Smooth muscle cell (in vitro differentiated cells): Measurements from ENCODE around the gene CACNA1B. TPM values are rescaled to one million over a fixed set of nuclear protein-coding genes. Genes with fewer than 3 reads are reported as not detected.

Experiments
- DNase-seq: peaks from one replicate; lab custom pipeline; 2025; ENCODE audit not compliant: unreplicated experiment; lab: John Stamatoyannopoulos, UW
- H2AFZ ChIP-seq: fragments of 200-600 bp; sonication (generic); 2 replicates; pipeline ENCODE4 v1.6.0; 2016; ENCODE audit warnings: antibody characterized with exemption, low read depth, mild to moderate bottlenecking
- H3F3A ChIP-seq: fragments of 200-600 bp; sonication (generic); 2 replicates; pipeline ENCODE4 v1.6.0; 2017; ENCODE audit warnings: antibody characterized with exemption, low read depth
- H3K27ac ChIP-seq: fragments of 200-600 bp; sonication (generic); 2 replicates; pipeline ENCODE4 v1.5.1; 2016; ENCODE audit warnings: low read depth, mild to moderate bottlenecking
- H3K27me3 ChIP-seq: fragments of 200-600 bp; sonication (generic); 2 replicates; pipeline ENCODE4 v1.6.1; 2016; ENCODE audit warnings: low read depth, mild to moderate bottlenecking
- H3K36me3 ChIP-seq: fragments of 200-600 bp; sonication (generic); 2 replicates; pipeline ENCODE4 v1.5.1; 2016; ENCODE audit warnings: low read depth
- H3K4me1 ChIP-seq: fragments of 200-600 bp; sonication (generic); 2 replicates; pipeline ENCODE4 v1.5.1; 2016; ENCODE audit warnings: low read depth
- H3K4me2 ChIP-seq: fragments of 200-600 bp; sonication (generic); 2 replicates; pipeline ENCODE4 v1.6.0; 2016; ENCODE audit warnings: mild to moderate bottlenecking
- H3K4me3 ChIP-seq: fragments of 200-600 bp; sonication (generic); 2 replicates; pipeline ENCODE4 v1.5.1; 2016; ENCODE audit warnings: mild to moderate bottlenecking
- H3K79me2 ChIP-seq: fragments of 200-600 bp; sonication (generic); 2 replicates; pipeline ENCODE4 v1.6.0; 2016; ENCODE audit warnings: low read depth, mild to moderate bottlenecking
- H3K9ac ChIP-seq: fragments of 200-600 bp; sonication (generic); 2 replicates; pipeline ENCODE4 v1.6.0; 2016; ENCODE audit warnings: low read depth
- H3K9me3 ChIP-seq: fragments of 200-600 bp; sonication (generic); replicated peaks from 2 replicates; pipeline ENCODE4 v1.5.1; 2016; ENCODE audit warnings: low read depth
- H4K20me1 ChIP-seq: fragments of 200-600 bp; sonication (generic); 2 replicates; pipeline ENCODE4 v1.6.0; 2016; ENCODE audit warnings: low read depth
- CTCF ChIP-seq: fragments of 200-600 bp; sonication (generic); IDR thresholded peaks from 2 replicates; pipeline ENCODE4 v1.5.1; 2017; ENCODE audit warnings: borderline replicate concordance, mild to moderate bottlenecking, antibody characterized with exemption; ENCODE audit not compliant: insufficient read depth, poor library complexity, severe bottlenecking
- WGBS: methylation state at CpG from one replicate; pipeline ENCODE4 v1.1.7; 2016; ENCODE audit warnings: low lambda C conversion rate; 5-methylcytosine and 5-hydroxymethylcytosine counted together
- polyA plus RNA-seq: library from polyadenylated mRNA; unstranded; fragments of >200 nt; fragmentation: Nextera tagmentation; extraction: Ambion mirVana; gene quantifications from 2 replicates; pipeline ENCODE4 v1.2.1, GENCODE V29; 2016
- total RNA-seq: library from RNA; depleted of rRNA; stranded (reverse); fragments of >200 nt; gene quantifications from 2 replicates; pipeline ENCODE4 v1.2.3, GENCODE V29; 2014

Gene CACNA1B
- total and polyA plus RNA-seq, 2 experiments from 2014 or later: 0.09 to 0.23 TPM

GRCh38 chr9:137965177-137965795 lies 87.7 kb downstream of the CACNA1B start:
- H2AFZ ChIP-seq: no peak overlapping the region
- 97% methylated on average over 9 of the region's 9 CpGs for WGBS
- no peak for DNase-seq

GRCh38 chr9:137967280-137967953 lies 89.8 kb downstream of the CACNA1B start:
- Histone ChIP-seq H4K20me1 (no peaks in the 10 kb centered on the region), H3K4me2 (no peak overlapping the region), H3K4me3 (no peak overlapping the region), H3K27me3 (no peaks in the 10 kb centered on the region), H3K79me2 (no peaks in the 10 kb centered on the region), H3K9me3 (no peaks in the 10 kb centered on the region), H3F3A (no peaks in the 10 kb centered on the region), H3K9ac (no peak overlapping the region), H3K4me1 (no peaks in the 10 kb centered on the region), H3K27ac (no peak overlapping the region), H2AFZ (no peak overlapping the region), H3K36me3 (no peaks in the 10 kb centered on the region)
- WGBS: 91% methylated on average over 17 of the region's 17 CpGs
- TF ChIP-seq CTCF: no peak
- DNase-seq: no peak

More at GRCh38 chr9:137965177-137965795, 87.7 kb downstream of the CACNA1B start:
- Histone ChIP-seq H3K36me3 (no peaks in the 10 kb centered on the region), H3K4me3 (no peak overlapping the region), H3K9me3 (no peaks in the 10 kb centered on the region), H3K9ac (no peak overlapping the region), H3K4me1 (no peaks in the 10 kb centered on the region), H3K79me2 (no peaks in the 10 kb centered on the region), H3K4me2 (no peak overlapping the region), H3K27me3 (no peaks in the 10 kb centered on the region), H3F3A (no peaks in the 10 kb centered on the region), H4K20me1 (no peaks in the 10 kb centered on the region), H3K27ac (no peak overlapping the region)
- TF ChIP-seq CTCF: no peak

- no peak for TF ChIP-seq CTCF
- no peaks in the 10 kb centered on the region for H3K36me3 ChIP-seq
- no peaks in the 10 kb centered on the region for H3K79me2 ChIP-seq
- no peaks in the 10 kb centered on the region for H3K9me3 ChIP-seq
- no peak overlapping the region for H3K27ac ChIP-seq
- no peaks in the 10 kb centered on the region for H4K20me1 ChIP-seq
- H3K4me3 ChIP-seq: no peak overlapping the region
- no peak overlapping the region for H2AFZ ChIP-seq
- no peaks in the 10 kb centered on the region for H3F3A ChIP-seq
- 82% methylated on average over 10 of the region's 10 CpGs for WGBS
- H3K27me3 ChIP-seq: no peaks in the 10 kb centered on the region
- no peak overlapping the region for H3K9ac ChIP-seq
- no peak overlapping the region for H3K4me2 ChIP-seq
- no peaks in the 10 kb centered on the region for H3K4me1 ChIP-seq
- DNase-seq: no peak
Observed at GRCh38 chr9:137968235-137968634, 90.7 kb downstream of the CACNA1B start.
